Left hindlimb (tissue), 1 donor: ENCODE results near the gene IFI27.

ENCODE experiments used
- DNase-seq: peaks from one replicate; pipeline ENCODE4 v3.0.0-alpha.2; 2018

Gene IFI27

DNA sequence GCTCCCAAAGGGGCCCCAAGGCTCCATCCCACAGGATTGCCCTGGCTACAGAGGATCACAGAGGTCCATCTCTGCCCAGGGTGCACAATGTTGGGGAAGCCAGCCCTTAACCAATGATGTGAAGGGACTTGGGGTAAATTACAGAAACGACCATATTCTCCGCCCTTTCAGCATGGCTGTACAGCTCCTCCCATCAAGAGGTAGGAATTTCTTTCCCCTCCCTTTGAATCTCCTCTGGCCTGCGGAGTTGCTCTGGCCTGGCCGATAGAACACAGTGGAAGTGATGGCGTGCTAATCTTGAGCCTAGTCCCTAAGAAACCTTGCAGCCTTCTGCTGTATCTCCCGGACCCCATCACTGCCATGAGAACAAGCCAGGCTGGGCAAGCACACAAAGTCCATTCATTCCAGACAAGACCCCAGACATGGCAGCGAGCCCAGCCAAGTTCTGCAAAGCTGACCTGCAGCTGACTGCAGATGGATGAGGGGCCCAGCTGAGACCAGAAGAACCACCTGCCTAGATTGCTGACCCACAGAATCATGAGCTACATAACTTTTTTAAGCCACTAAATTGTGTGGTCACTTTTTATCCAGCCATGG, 6.9 kb upstream of the IFI27 start:
- DNase-seq, result no peak

GRCh38 chr14:94104731-94105130, 5.8 kb upstream of the IFI27 start:
- DNase-seq, result no peak

DNA sequence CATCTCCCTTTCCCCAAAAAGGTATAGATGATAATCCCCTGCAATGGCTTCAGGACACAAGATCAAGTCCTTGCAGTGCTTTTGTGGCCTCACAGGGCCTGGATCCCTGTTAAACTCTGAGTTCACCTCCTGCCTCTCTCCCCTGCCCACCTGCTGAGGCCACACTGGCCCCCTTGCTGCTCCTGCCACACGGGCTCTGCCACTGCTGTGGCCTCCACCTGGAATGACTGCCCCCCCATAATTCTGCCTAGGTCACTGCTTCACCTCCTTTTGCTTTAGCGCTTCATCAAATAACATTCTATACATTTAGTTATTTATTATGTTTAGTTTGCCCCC, 653 bp upstream of the IFI27 start:
- DNase-seq, result no peak

GRCh38 chr14:94111276-94112095, 950 bp downstream of the IFI27 start:
- no peak for DNase-seq

- no peak for DNase-seq
Measured at GRCh38 chr14:94112513-94113063, 2.1 kb downstream of the IFI27 start.

GRCh38 chr14:94113073-94113472, 2.5 kb downstream of the IFI27 start:
- DNase-seq, result no peak

GRCh38 chr14:94113490-94113889, 3.0 kb downstream of the IFI27 start:
- DNase-seq, result no peak

DNA sequence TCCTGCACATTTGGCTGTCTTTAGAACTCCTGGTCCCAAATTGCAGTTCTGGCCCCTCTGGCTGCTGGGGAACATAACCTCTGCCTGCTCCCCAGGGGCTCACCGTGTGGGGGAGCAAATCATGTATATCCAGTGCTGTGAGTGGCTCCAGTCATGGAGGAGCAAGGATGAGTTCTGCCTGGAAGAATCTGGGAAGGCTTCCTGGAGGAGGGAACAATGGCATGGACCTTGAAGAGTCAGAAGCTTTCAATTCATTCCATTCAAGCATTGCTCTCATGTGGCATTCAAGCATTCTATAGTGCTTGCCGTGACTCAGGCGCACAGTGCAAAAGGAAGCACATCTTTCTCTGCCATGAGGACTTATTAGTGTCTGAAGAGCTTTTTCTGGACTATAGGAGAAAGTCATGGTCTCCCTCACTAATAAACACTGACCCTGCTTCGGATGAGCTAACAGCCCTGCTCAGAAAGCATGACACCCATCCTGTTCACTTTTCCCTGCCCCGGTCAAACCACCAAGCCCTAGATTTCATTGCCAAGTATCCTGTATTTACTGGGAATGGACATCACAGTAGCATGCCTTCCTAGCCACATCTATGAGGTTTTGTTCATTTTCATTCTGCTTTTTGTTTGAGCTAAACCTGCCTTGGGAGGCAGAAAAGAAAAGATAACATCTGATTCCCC, 3.5 kb downstream of the IFI27 start:
- DNase-seq, result no peak

GRCh38 chr14:94114589-94115057, 4.1 kb downstream of the IFI27 start:
- DNase-seq, result no peak

- DNase-seq, result no peak
Measured at GRCh38 chr14:94115058-94115591, 4.6 kb downstream of the IFI27 start.

DNA sequence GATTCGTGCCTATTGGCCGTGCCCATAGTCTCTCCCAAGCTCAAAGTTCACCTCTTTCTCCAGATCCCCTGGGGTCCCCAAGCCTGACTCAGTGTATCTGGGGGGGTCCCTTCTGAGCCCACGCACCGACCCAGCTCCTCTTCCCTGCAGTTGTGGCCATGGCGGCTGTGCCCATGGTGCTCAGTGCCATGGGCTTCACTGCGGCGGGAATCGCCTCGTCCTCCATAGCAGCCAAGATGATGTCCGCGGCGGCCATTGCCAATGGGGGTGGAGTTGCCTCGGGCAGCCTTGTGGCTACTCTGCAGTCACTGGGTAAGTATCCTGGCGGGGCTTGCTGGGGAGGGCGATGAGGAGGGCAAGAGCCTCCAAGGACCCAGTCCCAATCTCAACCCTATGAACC, 5.1 kb downstream of the IFI27 start:
- no peak for DNase-seq

- DNase-seq, result no peak
Measured at GRCh38 chr14:94116701-94117100, 6.2 kb downstream of the IFI27 start.

DNA sequence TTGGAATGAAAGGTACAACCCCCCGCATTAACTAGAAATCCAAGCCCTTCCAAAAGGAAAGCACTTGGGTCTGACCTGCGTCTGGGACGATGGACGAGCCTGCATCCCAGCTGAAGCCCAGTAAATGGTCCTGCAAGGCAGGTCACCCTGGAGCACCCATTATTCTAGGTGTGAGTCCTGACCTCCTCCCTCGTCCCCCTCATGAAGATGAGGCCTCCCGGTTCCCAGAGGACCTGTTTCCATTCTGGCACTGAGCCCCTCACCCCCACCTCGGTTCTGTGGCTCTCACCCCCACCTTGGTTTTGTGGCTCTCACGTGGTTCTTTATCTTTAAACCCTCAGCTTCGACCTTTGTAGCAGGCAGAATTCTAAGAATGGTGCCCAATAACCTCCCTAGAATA, 7.3 kb downstream of the IFI27 start:
- no peak for DNase-seq

- no peak for DNase-seq
Measured at GRCh38 chr14:94119071-94119470, 8.5 kb downstream of the IFI27 start.

DNA sequence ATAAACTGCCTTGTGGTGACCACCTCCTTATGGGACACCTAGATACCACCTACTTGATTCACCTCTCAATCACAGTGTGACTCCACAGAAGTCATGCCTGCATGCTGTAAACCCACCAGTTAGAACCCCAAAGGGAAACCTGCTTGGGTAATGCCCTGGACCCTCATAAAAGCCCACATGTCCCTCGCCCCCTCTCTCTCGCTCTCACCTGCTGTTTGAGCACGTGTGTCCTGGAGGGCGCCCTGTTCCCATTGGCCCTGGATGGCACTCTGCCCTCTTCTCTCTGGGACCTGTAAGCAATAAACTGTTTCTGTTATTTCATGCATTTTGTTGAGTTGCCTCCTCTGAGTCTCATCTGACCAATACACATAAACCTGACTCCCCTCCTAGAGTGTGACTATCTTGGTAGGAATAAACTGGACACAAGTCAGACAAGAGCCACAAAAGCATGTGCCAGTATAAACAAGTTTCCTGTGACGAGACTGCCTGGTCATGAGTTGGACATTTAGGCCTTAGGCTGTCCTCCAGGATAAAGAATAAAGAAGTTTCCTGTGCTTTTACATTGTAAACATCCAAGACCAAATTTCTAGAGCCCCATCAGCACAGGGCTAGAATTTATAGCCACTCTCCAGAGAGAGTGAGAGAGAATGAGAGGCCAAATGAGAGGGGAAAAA, 10.3 kb downstream of the IFI27 start:
- DNase-seq, result no peak

- no peak for DNase-seq
Measured at GRCh38 chr14:94121485-94121884, 10.9 kb downstream of the IFI27 start.

- DNase-seq, result no peak
Measured at GRCh38 chr14:94122438-94122837, 11.9 kb downstream of the IFI27 start.

- DNase-seq, result no peak
Measured at GRCh38 chr14:94123296-94123695, 12.8 kb downstream of the IFI27 start.

DNA sequence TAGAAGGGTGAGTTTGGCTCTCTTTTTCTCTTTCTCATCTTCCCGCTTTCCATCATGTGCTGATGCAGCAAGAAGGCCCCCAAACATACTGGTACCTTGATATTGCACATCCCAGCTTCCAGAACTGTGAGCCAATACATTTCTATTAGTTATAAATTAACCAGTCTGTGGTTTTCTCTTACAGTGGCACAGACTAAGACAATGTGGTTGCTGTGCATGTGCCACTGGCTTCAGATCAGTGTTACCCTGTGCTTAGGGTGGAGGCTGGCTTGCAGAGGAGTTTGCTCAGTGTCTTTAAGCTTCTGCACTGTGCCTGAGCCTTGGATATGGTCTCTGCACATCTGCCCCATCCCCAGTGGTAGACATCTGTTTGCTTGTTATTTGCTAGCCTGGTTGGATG, 13.3 kb downstream of the IFI27 start:
- DNase-seq, result no peak

GRCh38 chr14:94124582-94125377, 14.2 kb downstream of the IFI27 start:
- DNase-seq, result no peak

DNA sequence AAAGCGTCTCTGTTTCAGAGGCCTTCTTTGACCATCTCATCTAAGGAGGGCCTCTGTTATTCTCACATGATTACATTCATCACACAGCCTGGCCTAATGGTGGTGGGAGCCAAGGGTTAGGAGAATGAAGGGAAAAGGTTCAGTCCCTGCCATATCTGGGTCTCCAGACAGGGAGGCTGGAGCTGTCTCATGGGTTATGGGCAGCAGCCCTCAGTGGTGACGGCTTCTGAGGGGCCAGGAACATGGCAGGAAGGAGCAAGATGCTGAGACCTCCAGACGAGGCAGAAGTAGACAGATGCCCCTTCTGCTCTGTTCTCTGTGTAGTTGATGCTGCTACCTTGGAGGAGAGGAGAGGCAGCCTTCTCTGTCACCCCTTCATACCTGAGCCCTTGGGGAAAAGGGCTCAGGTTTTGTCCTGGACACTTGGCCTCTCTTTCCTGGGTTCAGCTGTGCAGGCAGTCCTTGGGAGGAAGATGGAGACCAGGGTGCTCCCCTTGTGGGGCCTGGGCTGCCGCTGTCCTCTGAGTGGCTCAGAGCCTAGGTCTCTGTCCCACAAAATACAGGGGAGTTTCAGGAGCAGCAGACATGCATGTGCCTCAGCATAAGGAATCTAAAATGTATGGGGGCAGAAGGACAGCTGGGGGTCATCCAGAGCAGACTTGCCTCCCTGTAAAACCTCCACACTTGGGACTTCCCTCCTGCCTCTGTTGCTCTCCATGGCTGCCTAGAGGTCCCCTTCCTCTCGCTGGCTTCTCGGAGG, 15.3 kb downstream of the IFI27 start:
- no peak for DNase-seq

DNA sequence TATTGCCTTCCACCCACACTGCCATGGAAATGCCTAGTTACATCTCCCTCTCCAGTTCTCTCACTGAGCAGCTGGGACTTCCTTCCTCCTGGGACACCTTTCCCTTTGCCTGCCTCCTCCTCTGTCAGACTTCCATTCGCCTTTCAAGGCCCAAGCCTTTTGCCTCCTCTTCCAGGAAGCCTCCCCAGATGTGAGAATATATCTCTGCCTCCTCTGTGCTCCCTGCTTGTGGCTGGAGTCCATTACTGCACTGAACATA, 15.8 kb downstream of the IFI27 start:
- no peak for DNase-seq
